HepG2 (cell line): ENCODE data around the gene FXYD6. TPM values are rescaled to one million over a fixed set of nuclear protein-coding genes. Genes with fewer than 3 reads are reported as not detected.

ENCODE experiments used
- ATAC-seq: fragments of 200-7000 bp; cut with Tn5 transposase; 3 replicates; pipeline ENCODE4 v1.9.1; 2020; ENCODE audit warnings: mild to moderate bottlenecking, moderate library complexity
- BruUV-seq: library from RNA; stranded (reverse); fragments of 400-500 nt; replicated peaks from 2 replicates; lab custom pipeline; 2021; lab: Mats Ljungman, UMichigan
- CTCF ChIA-PET: fragments of 300-600 bp; formaldehyde crosslinking; extraction: SDS; loops from one replicate; lab custom pipeline; 2021; ENCODE audit warnings: low total read pairs, inconsistent platforms, low intra/inter-chr PET ratio; lab: Yijun Ruan, JAX
- POLR2A ChIA-PET: fragments of 350-600 bp; sonication (Branson Sonifier 250); formaldehyde crosslinking; loops from one replicate; lab custom pipeline; 2020; ENCODE audit warnings: antibody characterized with exemption, inconsistent platforms; lab: Yijun Ruan, JAX
- DNase-seq: peaks from one replicate; pipeline ENCODE4 v3.0.0-alpha.2; 2015; ENCODE audit warnings: low spot score
- FAIRE-seq: peaks from 3 replicates; lab custom pipeline; 2011; peaks lifted over from hg19 to GRCh38; lab: Jason Lieb, UNC
- H2AFZ ChIP-seq: one replicate; pipeline ENCODE4 v1.6.1; 2011; ENCODE audit warnings: low read length, inconsistent platforms
- H3K27ac ChIP-seq: fragments of 300-600 bp; 3 replicates; pipeline ENCODE4 v1.8.0; 2011; ENCODE audit warnings: mixed run types, mild to moderate bottlenecking, mixed read lengths, low read length, inconsistent platforms; ENCODE audit not compliant: insufficient read depth; ENCODE audit errors: extremely low read length
- H3K27me3 ChIP-seq, 2 experiments: fragments of 200-600 bp in 1 of 2; 2 replicates in 1 of 2; 3 replicates in 1 of 2; pipeline versions ENCODE4 v1.6.0 to v1.8.0; 2011; ENCODE audit warnings: low read length in 2 of 2, mild to moderate bottlenecking in 2 of 2, moderate library complexity in 2 of 2, inconsistent platforms in 1 of 2; ENCODE audit not compliant: insufficient read depth in 2 of 2, control insufficient read depth in 1 of 2
- H3K36me3 ChIP-seq, 2 experiments: fragments of 200-600 bp in 1 of 2; replicated peaks in 1 of 2; 2 replicates in 1 of 2; 3 replicates in 1 of 2; pipeline versions ENCODE4 v1.5.1 to v1.8.0; 2011; ENCODE audit warnings: low read length in 2 of 2, inconsistent platforms in 1 of 2; ENCODE audit not compliant: insufficient read depth in 2 of 2, control insufficient read depth in 1 of 2
- H3K4me1 ChIP-seq: 2 replicates; pipeline ENCODE4 v1.5.1; 2012; ENCODE audit warnings: low read length, inconsistent platforms; ENCODE audit not compliant: insufficient read depth
- H3K4me2 ChIP-seq: 2 replicates; pipeline ENCODE4 v1.6.0; 2011; ENCODE audit warnings: low read depth, low read length, inconsistent platforms
- H3K4me3 ChIP-seq, 3 experiments: fragments of 200-600 bp in 1 of 3; sonication (generic), shearing (Covaris generic) in 1 of 3; replicated peaks in 1 of 3; 2 replicates each; pipeline ENCODE4 v1.5.1; 2011 to 2016; ENCODE audit warnings: low read length in 3 of 3, inconsistent platforms in 2 of 3, low read depth in 2 of 3, mild to moderate bottlenecking in 2 of 3, control low read depth in 1 of 3, mixed read lengths in 1 of 3; ENCODE audit not compliant: insufficient read depth in 1 of 3
- H3K79me2 ChIP-seq: one replicate; pipeline ENCODE4 v1.6.1; 2011; ENCODE audit warnings: low read length, inconsistent platforms; ENCODE audit not compliant: insufficient read depth
- H3K9ac ChIP-seq: 2 replicates; pipeline ENCODE4 v1.6.0; 2011; ENCODE audit warnings: mild to moderate bottlenecking, low read depth, low read length, inconsistent platforms; ENCODE audit not compliant: insufficient read depth
- H3K9me3 ChIP-seq: 2 replicates; pipeline ENCODE4 v1.5.1; 2012; ENCODE audit warnings: mild to moderate bottlenecking, low read length
- H4K20me1 ChIP-seq: 2 replicates; pipeline ENCODE4 v1.6.0; 2011; ENCODE audit warnings: inconsistent platforms, mild to moderate bottlenecking, low read length, moderate library complexity; ENCODE audit not compliant: insufficient read depth
- CAMTA2 ChIP-seq: sonication (generic); formaldehyde crosslinking; IDR thresholded peaks from 2 replicates; pipeline ENCODE4 v1.4.0; 2020; ENCODE audit warnings: mild to moderate bottlenecking, missing genetic modification reagents, borderline replicate concordance
- HIVEP1 ChIP-seq: sonication (generic); formaldehyde crosslinking; IDR thresholded peaks from 2 replicates; pipeline ENCODE4 v1.4.0; 2020; ENCODE audit warnings: mild to moderate bottlenecking, missing genetic modification reagents
- HMG20B ChIP-seq: conservative IDR thresholded peaks from 2 replicates; pipeline ENCODE4 v1.6.1; 2016; ENCODE audit warnings: missing genetic modification reagents, missing compliant biosample characterization
- HOXA7 ChIP-seq: sonication (generic); formaldehyde crosslinking; IDR thresholded peaks from 2 replicates; pipeline ENCODE4 v1.8.1; 2022; ENCODE audit warnings: mild to moderate bottlenecking, missing genetic modification reagents, moderate library complexity
- NONO ChIP-seq, 2 experiments: fragments of 450-650 bp in 1 of 2; sonication (generic) in 1 of 2; formaldehyde crosslinking in 1 of 2; IDR thresholded peaks in 1 of 2; conservative IDR thresholded peaks in 1 of 2; 2 replicates each; pipeline versions ENCODE4 v1.6.1 to v1.8.0; 2017 to 2022; ENCODE audit warnings: mild to moderate bottlenecking in 1 of 2, missing genetic modification reagents in 1 of 2, moderate library complexity in 1 of 2
- PHF8 ChIP-seq: sonication (generic); formaldehyde crosslinking; IDR thresholded peaks from 2 replicates; pipeline ENCODE4 v1.5.0; 2020; ENCODE audit warnings: missing genetic modification reagents
- RELA ChIP-seq: sonication (generic); formaldehyde crosslinking; IDR thresholded peaks from 2 replicates; pipeline ENCODE4 v1.4.0; 2020; ENCODE audit warnings: missing genetic modification reagents
- SAFB2 ChIP-seq: sonication (generic); formaldehyde crosslinking; IDR thresholded peaks from 2 replicates; pipeline ENCODE4 v1.5.1; 2020; ENCODE audit warnings: missing genetic modification reagents, low read depth, mild to moderate bottlenecking, borderline replicate concordance
- SOX13 ChIP-seq, 3 experiments: fragments of 450-650 bp in 1 of 3; sonication (generic) in 1 of 3; formaldehyde crosslinking in 1 of 3; IDR thresholded peaks in 2 of 3; conservative IDR thresholded peaks in 1 of 3; 2 replicates each; pipeline versions ENCODE4 v1.5.0 to v1.6.1; 2016 to 2020; ENCODE audit warnings: antibody characterized with exemption in 1 of 3, mild to moderate bottlenecking in 1 of 3, missing compliant biosample characterization in 1 of 3, missing genetic modification reagents in 1 of 3, moderate library complexity in 1 of 3
- SRSF1 ChIP-seq: fragments of 200-400 bp; formaldehyde crosslinking; optimal IDR thresholded peaks from 2 replicates; pipeline ENCODE3; 2017; ENCODE audit warnings: mild to moderate bottlenecking, low read depth, low read length, moderate library complexity
- TAF15 ChIP-seq: fragments of 200-400 bp; formaldehyde crosslinking; IDR thresholded peaks from one replicate; pipeline ENCODE4 v1.6.1; 2018; ENCODE audit warnings: mild to moderate bottlenecking, low read depth, low read length; ENCODE audit not compliant: poor library complexity, severe bottlenecking
- ZNF468 ChIP-seq: sonication (generic); formaldehyde crosslinking; IDR thresholded peaks from 2 replicates; pipeline ENCODE4 v1.8.0; 2022; ENCODE audit warnings: mild to moderate bottlenecking, moderate library complexity, missing genetic modification reagents
- ZNF564 ChIP-seq: sonication (generic); formaldehyde crosslinking; IDR thresholded peaks from 2 replicates; pipeline ENCODE4 v1.8.1; 2023; ENCODE audit warnings: mild to moderate bottlenecking, missing genetic modification reagents
- ZNF567 ChIP-seq: sonication (generic); formaldehyde crosslinking; IDR thresholded peaks from 2 replicates; pipeline ENCODE4 v1.8.1; 2023; ENCODE audit warnings: mild to moderate bottlenecking, missing genetic modification reagents, borderline replicate concordance
- ZNF749 ChIP-seq: sonication (generic); formaldehyde crosslinking; IDR thresholded peaks from 2 replicates; pipeline ENCODE4 v1.8.0; 2022; ENCODE audit warnings: mild to moderate bottlenecking, missing genetic modification reagents, moderate library complexity, borderline replicate concordance
- ZNF841 ChIP-seq: sonication (generic); formaldehyde crosslinking; IDR thresholded peaks from 2 replicates; pipeline ENCODE4 v1.8.1; 2023; ENCODE audit warnings: missing genetic modification reagents, borderline replicate concordance
- WGBS: methylation state at CpG from one replicate; pipeline ENCODE4 v1.1.6; 2017; ENCODE audit warnings: low lambda C conversion rate; 5-methylcytosine and 5-hydroxymethylcytosine counted together
- in situ Hi-C: cut with HindIII; loops from 2 replicates; pipeline ENCODE4 v1.10.0; 2017; ENCODE audit warnings: low pct_unique_long_range_greater_than_20kb; ENCODE audit not compliant: extremely low pct_ligation_motif_present
- intact Hi-C: fragments of 100-400 bp; cut with micrococcal nuclease; formaldehyde crosslinking; loops from one replicate; pipeline ENCODE4 v1.10.0; 2022; ENCODE audit not compliant: unreplicated experiment
- polyA plus RNA-seq, 8 experiments: library from polyadenylated mRNA; depleted of rRNA in 3 of 8; stranded (reverse) in 7 of 8; unstranded in 1 of 8; fragments of >200 nt; fragmentation: Illumina TruSeq in 4 of 8; extraction: Trizol in 4 of 8; gene quantifications; 2 replicates each; pipeline versions ENCODE4 v1.2.1 to v1.2.3, GENCODE V29; 2011 to 2016; ENCODE audit warnings: low read depth in 4 of 8, missing spikeins in 1 of 8, mixed read lengths in 1 of 8; ENCODE audit not compliant: insufficient read depth in 1 of 8
- total RNA-seq, 5 experiments: library from RNA; depleted of rRNA; stranded (reverse); fragments of >200 nt; fragmentation: Illumina TruSeq; extraction: Trizol; gene quantifications; 2 replicates each; pipeline ENCODE4 v1.2.3, GENCODE V29; 2016; ENCODE audit warnings: low read depth in 1 of 5
- TF ChIP-seq, protein P1 (sequence below): sonication (generic); formaldehyde crosslinking; IDR thresholded peaks from 2 replicates; pipeline ENCODE4 v1.5.0; 2020; ENCODE audit warnings: mild to moderate bottlenecking, low read depth, missing genetic modification reagents, borderline replicate concordance
- TF ChIP-seq, protein P2 (sequence below): sonication (generic); formaldehyde crosslinking; IDR thresholded peaks from 2 replicates; pipeline ENCODE4 v1.8.0; 2022; ENCODE audit warnings: mild to moderate bottlenecking, missing genetic modification reagents, moderate library complexity

The FXYD6 gene
- total and polyA plus RNA-seq, 2 of the 13 experiments (the other 11 are each of a cell fraction or from before 2014, with no cell fraction given): not detected

DNA sequence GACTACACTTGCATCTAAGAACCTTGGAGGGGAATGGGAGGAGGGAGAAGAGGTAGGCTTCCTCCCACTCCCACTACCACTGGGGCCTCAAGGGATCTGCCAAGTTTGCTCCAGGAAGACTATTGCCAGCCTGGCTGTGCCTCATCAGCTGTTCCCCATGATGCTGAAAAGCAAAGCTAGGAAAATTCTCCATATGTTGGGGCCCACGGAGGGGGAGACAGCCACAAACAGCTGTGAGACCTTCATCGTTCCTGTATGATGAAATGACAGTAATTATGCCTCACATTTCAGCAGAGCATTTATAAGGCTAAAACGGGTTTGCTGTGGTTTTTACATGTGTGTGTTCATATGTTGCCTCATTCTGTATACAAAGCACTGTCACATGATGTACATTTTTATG is 86.2 kb downstream of the FXYD6 start:
- H3K27ac ChIP-seq: no peak overlapping the region
- intact Hi-C loops: no loop called here
- H4K20me1 ChIP-seq: no peaks in the 10 kb centered on the region
- peaks cover 12% of the 10 kb centered on the region for H3K4me1 ChIP-seq
- no peaks in the 10 kb centered on the region for H3K36me3 ChIP-seq
- no peak for ATAC-seq
- H2AFZ ChIP-seq: no peak overlapping the region
- no peak for FAIRE-seq
- CTCF ChIA-PET: no interaction called here
- H3K9ac ChIP-seq: no peak overlapping the region
- TF ChIP-seq HIVEP1 (CRISPR knock-in tag) (no peak), SAFB2 (no peak), ZNF841 (no peak), HOXA7 (CRISPR knock-in tag) (no peak), ZNF564 (CRISPR knock-in tag) (no peak), TAF15 (no peak), RELA (CRISPR knock-in tag) (no peak), SOX13 (IDR thresholded peaks at IDR 0.05) (no peak), SOX13 (CRISPR knock-in tag; conservative IDR thresholded peaks at IDR 0.05 in 1 of 2, IDR thresholded peaks at IDR 0.05 in 1 of 2) (no peak), ZNF468 (CRISPR knock-in tag) (no peak), PHF8 (CRISPR knock-in tag) (no peak), CAMTA2 (CRISPR knock-in tag) (no peak), ZNF567 (no peak), SRSF1 (no peak), ZNF749 (CRISPR knock-in tag) (no peak), NONO (IDR thresholded peaks at IDR 0.05) (no peak), NONO (CRISPR knock-in tag; conservative IDR thresholded peaks at IDR 0.05) (no peak), HMG20B (no peak)
- TF ChIP-seq, protein P1, sequence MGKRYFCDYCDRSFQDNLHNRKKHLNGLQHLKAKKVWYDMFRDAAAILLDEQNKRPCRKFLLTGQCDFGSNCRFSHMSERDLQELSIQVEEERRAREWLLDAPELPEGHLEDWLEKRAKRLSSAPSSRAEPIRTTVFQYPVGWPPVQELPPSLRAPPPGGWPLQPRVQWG (CRISPR knock-in tag): no peak
- TF ChIP-seq, protein P2, sequence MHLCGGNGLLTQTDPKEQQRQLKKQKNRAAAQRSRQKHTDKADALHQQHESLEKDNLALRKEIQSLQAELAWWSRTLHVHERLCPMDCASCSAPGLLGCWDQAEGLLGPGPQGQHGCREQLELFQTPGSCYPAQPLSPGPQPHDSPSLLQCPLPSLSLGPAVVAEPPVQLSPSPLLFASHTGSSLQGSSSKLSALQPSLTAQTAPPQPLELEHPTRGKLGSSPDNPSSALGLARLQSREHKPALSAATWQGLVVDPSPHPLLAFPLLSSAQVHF (CRISPR knock-in tag): no peak
- TF ChIP-seq, all 625 proteins: peak for 0
- H3K27me3 ChIP-seq: peaks cover 2 to 5% of the 10 kb centered on the region in 2 experiments; a peak in 2 of 5 replicates
- in situ Hi-C loops: no loop called here
- H3K9me3 ChIP-seq: no peaks in the 10 kb centered on the region
- no peak overlapping the region for H3K4me3 ChIP-seq
- no peak for DNase-seq
- 24% methylated on average over 3 of the region's 3 CpGs for WGBS
- H3K79me2 ChIP-seq: no peaks in the 10 kb centered on the region
- POLR2A ChIA-PET: no interaction called here
- BruUV-seq: no TSS peak
- H3K4me2 ChIP-seq: no peak overlapping the region
